ENCODE data around the gene TERF2IP. TPM values are rescaled to one million over a fixed set of nuclear protein-coding genes. Genes with fewer than 3 reads are reported as not detected.
A peak's percentile ranks its signal among the peaks of the same experiment; 100 is the strongest.

Gene TERF2IP
- total RNA-seq, 2 donors from 2014 or later, result 98.1 to 107 TPM

GRCh38 chr16:75653922-75654321 is 6.3 kb downstream of the TERF2IP start:
- peak overlapping the region; percentile 88 for H3K27ac Mint-ChIP-seq
- peaks cover 46% of the 10 kb centered on the region for H3K4me1 Mint-ChIP-seq
- DNase-seq (no peak), ATAC-seq (no peak)
- H3K36me3 Mint-ChIP-seq (ENCODE audit: low read depth), result peaks cover 16% of the 10 kb centered on the region
- H3K27me3 Mint-ChIP-seq, result no peaks in the 10 kb centered on the region
- no peaks in the 10 kb centered on the region for H3K9me3 ChIP-seq (ENCODE audit: control insufficient read depth, low read length, poor library complexity, severe bottlenecking)
- H3K4me3 Mint-ChIP-seq, result no peak overlapping the region

GRCh38 chr16:75658175-75658574 is 10.6 kb downstream of the TERF2IP start:
- H3K27me3 Mint-ChIP-seq, result no peaks in the 10 kb centered on the region
- peak overlapping the region; percentile 59 for H3K27ac Mint-ChIP-seq
- H3K4me3 Mint-ChIP-seq, result no peak overlapping the region
- peaks cover 25% of the 10 kb centered on the region for H3K4me1 Mint-ChIP-seq
- peak; percentile 23 for ATAC-seq
- DNase-seq, result no peak
- H3K36me3 Mint-ChIP-seq (ENCODE audit: low read depth), result peaks cover 13% of the 10 kb centered on the region
- no peaks in the 10 kb centered on the region for H3K9me3 ChIP-seq (ENCODE audit: control insufficient read depth, low read length, poor library complexity, severe bottlenecking)

GRCh38 chr16:75660321-75660720 is 12.7 kb downstream of the TERF2IP start:
- H3K4me3 Mint-ChIP-seq, result no peak overlapping the region
- DNase-seq (no peak), ATAC-seq (no peak)
- no peaks in the 10 kb centered on the region for H3K9me3 ChIP-seq (ENCODE audit: control insufficient read depth, low read length, poor library complexity, severe bottlenecking)
- H3K36me3 Mint-ChIP-seq (ENCODE audit: low read depth), result peaks cover 11% of the 10 kb centered on the region
- peaks cover 13% of the 10 kb centered on the region for H3K4me1 Mint-ChIP-seq
- no peaks in the 10 kb centered on the region for H3K27me3 Mint-ChIP-seq
- H3K27ac Mint-ChIP-seq, result no peak overlapping the region

GRCh38 chr16:75660726-75661302 is 13.2 kb downstream of the TERF2IP start:
- H3K9me3 ChIP-seq (ENCODE audit: control insufficient read depth, low read length, poor library complexity, severe bottlenecking), result no peaks in the 10 kb centered on the region
- peaks cover 13% of the 10 kb centered on the region for H3K4me1 Mint-ChIP-seq
- H3K27ac Mint-ChIP-seq, result no peak overlapping the region
- no peak overlapping the region for H3K4me3 Mint-ChIP-seq
- H3K27me3 Mint-ChIP-seq, result no peaks in the 10 kb centered on the region
- H3K36me3 Mint-ChIP-seq (ENCODE audit: low read depth), result peaks cover 10% of the 10 kb centered on the region
- DNase-seq, result no peak
- no peak for ATAC-seq

GRCh38 chr16:75667503-75667902 is 19.9 kb downstream of the TERF2IP start:
- no peak overlapping the region for H3K27ac Mint-ChIP-seq
- no peak for DNase-seq
- H3K9me3 ChIP-seq (ENCODE audit: control insufficient read depth, low read length, poor library complexity, severe bottlenecking), result no peaks in the 10 kb centered on the region
- H3K27me3 Mint-ChIP-seq, result no peaks in the 10 kb centered on the region
- H3K4me3 Mint-ChIP-seq, result no peak overlapping the region
- H3K4me1 Mint-ChIP-seq, result peaks cover 5% of the 10 kb centered on the region
- H3K36me3 Mint-ChIP-seq (ENCODE audit: low read depth), result no peaks in the 10 kb centered on the region
- no peak for ATAC-seq

- Mint-ChIP-seq H3K36me3 (ENCODE audit: low read depth) (no peaks in the 10 kb centered on the region), H3K27ac (no peak within 1 kb of the TSS), H3K4me3 (no peak within 1 kb of the TSS), H3K4me1 (peaks cover 2% of the 10 kb centered on the region), H3K27me3 (no peaks in the 10 kb centered on the region)
- ATAC-seq, result no peak
- H3K9me3 ChIP-seq (ENCODE audit: control insufficient read depth, low read length, poor library complexity, severe bottlenecking), result no peaks in the 10 kb centered on the region
- no peak for DNase-seq
These were observed 29.3 kb downstream of the TERF2IP start, which contains the start of gene CPHXL2 for GRCh38 chr16:75676909-75677308. Gene CPHXL2, minus strand, starts transcription at chr16:75677009. Its CDS starts 10 bp downstream, at chr16:75676999.

GRCh38 chr16:75679366-75679765 is 31.8 kb downstream of the TERF2IP start:
- H3K4me1 Mint-ChIP-seq, result peaks cover 2% of the 10 kb centered on the region
- H3K27ac Mint-ChIP-seq, result no peak overlapping the region

DNA sequence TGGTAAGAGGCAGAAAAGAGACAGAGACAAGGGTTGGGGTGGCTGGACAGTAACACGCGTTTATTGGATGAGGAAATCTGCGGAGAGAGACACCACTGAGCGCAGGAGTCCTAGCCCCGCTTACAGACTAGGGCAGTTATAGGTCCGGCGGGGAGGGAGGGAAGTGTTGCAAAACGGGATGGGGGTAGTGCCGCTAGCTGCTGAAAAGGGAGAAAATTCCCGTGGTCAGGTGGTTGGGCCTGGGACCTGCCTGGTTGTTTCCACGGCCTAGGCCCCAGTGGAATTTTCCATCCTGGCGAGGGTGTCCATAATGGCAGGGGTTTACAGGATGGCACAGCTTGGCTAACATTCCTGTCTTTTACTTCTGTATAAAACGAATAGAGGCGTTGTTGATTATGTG is 34.7 kb downstream of the TERF2IP start:
- no peak for ATAC-seq
- Mint-ChIP-seq H3K27ac (no peak overlapping the region), H3K27me3 (no peaks in the 10 kb centered on the region), H3K4me1 (peaks cover 2% of the 10 kb centered on the region), H3K4me3 (peak overlapping the region; percentile 22), H3K36me3 (ENCODE audit: low read depth) (no peaks in the 10 kb centered on the region)
- no peak for DNase-seq
- H3K9me3 ChIP-seq (ENCODE audit: control insufficient read depth, low read length, poor library complexity, severe bottlenecking), result no peaks in the 10 kb centered on the region

More at GRCh38 chr16:75679366-75679765, 31.8 kb downstream of the TERF2IP start:
- DNase-seq, result no peak
- H3K27me3 Mint-ChIP-seq, result no peaks in the 10 kb centered on the region
- H3K36me3 Mint-ChIP-seq (ENCODE audit: low read depth), result no peaks in the 10 kb centered on the region
- no peak overlapping the region for H3K4me3 Mint-ChIP-seq
- no peaks in the 10 kb centered on the region for H3K9me3 ChIP-seq (ENCODE audit: control insufficient read depth, low read length, poor library complexity, severe bottlenecking)
- no peak for ATAC-seq

- no peaks in the 10 kb centered on the region for H3K9me3 ChIP-seq (ENCODE audit: control insufficient read depth, low read length, poor library complexity, severe bottlenecking)
- no peak for DNase-seq
- H3K27me3 Mint-ChIP-seq, result no peaks in the 10 kb centered on the region
- peaks cover 3% of the 10 kb centered on the region for H3K36me3 Mint-ChIP-seq (ENCODE audit: low read depth)
- peaks cover 4% of the 10 kb centered on the region for H3K4me1 Mint-ChIP-seq
- H3K4me3 Mint-ChIP-seq, result no peak overlapping the region
- H3K27ac Mint-ChIP-seq, result no peak overlapping the region
- ATAC-seq, result no peak
These were observed 39.8 kb downstream of the TERF2IP start for GRCh38 chr16:75687361-75687760.

- no peaks in the 10 kb centered on the region for H3K27me3 Mint-ChIP-seq
- no peak overlapping the region for H3K27ac Mint-ChIP-seq
- peaks cover 3% of the 10 kb centered on the region for H3K36me3 Mint-ChIP-seq (ENCODE audit: low read depth)
- H3K4me3 Mint-ChIP-seq, result no peak overlapping the region
- ATAC-seq (no peak), DNase-seq (no peak)
- H3K9me3 ChIP-seq (ENCODE audit: control insufficient read depth, low read length, poor library complexity, severe bottlenecking), result no peaks in the 10 kb centered on the region
- H3K4me1 Mint-ChIP-seq, result peaks cover 5% of the 10 kb centered on the region
These were observed 48.1 kb downstream of the TERF2IP start for GRCh38 chr16:75695708-75696107.

- DNase-seq, result no peak
- Mint-ChIP-seq H3K36me3 (ENCODE audit: low read depth) (no peaks in the 10 kb centered on the region), H3K4me1 (peaks cover 2% of the 10 kb centered on the region), H3K27ac (no peak overlapping the region), H3K4me3 (no peak overlapping the region), H3K27me3 (no peaks in the 10 kb centered on the region)
- ATAC-seq, result no peak
- no peaks in the 10 kb centered on the region for H3K9me3 ChIP-seq (ENCODE audit: control insufficient read depth, low read length, poor library complexity, severe bottlenecking)
These were observed 50.0 kb downstream of the TERF2IP start for GRCh38 chr16:75697571-75697970.

DNA sequence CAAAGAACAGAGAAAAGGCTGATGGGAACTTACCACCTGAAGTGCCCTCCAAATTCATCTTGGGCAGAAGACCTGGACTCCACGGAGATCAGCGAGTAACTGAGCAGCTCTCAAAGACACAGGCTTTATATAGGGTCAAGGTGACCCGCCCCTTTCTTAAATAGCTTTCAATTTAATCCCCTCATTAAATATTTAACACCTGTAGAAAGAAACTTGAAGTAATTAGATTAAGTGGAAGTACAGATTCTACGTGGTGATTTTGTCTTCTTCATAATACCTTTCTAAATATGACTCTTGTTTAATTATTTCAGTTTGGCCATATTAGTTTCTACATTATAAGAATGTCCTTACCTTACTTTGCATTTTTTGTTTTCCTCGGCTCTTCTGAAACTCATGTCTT is 53.8 kb downstream of the TERF2IP start, which contains the start of gene DUXB:
Gene DUXB, minus strand, starts transcription at position 101 of the 400 bp plus-strand sequence. Its CDS starts 43 bp downstream, at position 58.
- Mint-ChIP-seq H3K4me1 (peaks cover 2% of the 10 kb centered on the region), H3K27ac (no peak within 1 kb of the TSS), H3K4me3 (no peak within 1 kb of the TSS), H3K36me3 (ENCODE audit: low read depth) (peaks cover 4% of the 10 kb centered on the region), H3K27me3 (peaks cover 8% of the 10 kb centered on the region)
- no peaks in the 10 kb centered on the region for H3K9me3 ChIP-seq (ENCODE audit: control insufficient read depth, low read length, poor library complexity, severe bottlenecking)
- DNase-seq (no peak), ATAC-seq (no peak)

DNA sequence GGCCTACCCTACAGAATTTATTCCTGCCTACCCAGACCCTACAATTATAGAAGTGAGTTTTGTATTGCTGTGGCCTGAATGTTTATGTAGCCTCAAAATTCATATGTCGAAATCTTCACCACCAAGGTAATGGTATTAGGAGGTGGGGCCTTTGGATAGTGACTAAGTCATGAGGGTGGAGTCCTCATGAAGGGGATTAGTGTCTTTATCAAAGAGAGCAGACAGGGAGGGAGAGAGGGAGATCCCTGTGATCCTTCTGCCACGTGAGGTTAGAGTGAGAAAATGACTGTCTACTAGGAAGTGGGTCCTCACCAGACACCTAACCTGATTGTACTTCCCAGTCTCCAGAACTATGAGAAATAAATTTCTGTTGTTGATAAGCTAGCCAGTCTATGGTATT is 54.7 kb downstream of the TERF2IP start:
- no peaks in the 10 kb centered on the region for H3K4me1 Mint-ChIP-seq
- H3K36me3 Mint-ChIP-seq (ENCODE audit: low read depth), result peaks cover 4% of the 10 kb centered on the region
- DNase-seq (no peak), ATAC-seq (no peak)
- no peak overlapping the region for H3K4me3 Mint-ChIP-seq
- H3K9me3 ChIP-seq (ENCODE audit: control insufficient read depth, low read length, poor library complexity, severe bottlenecking), result no peaks in the 10 kb centered on the region
- H3K27me3 Mint-ChIP-seq, result peaks cover 8% of the 10 kb centered on the region
- H3K27ac Mint-ChIP-seq, result no peak overlapping the region

GRCh38 chr16:75703306-75703705 is 55.7 kb downstream of the TERF2IP start:
- H3K9me3 ChIP-seq (ENCODE audit: control insufficient read depth, low read length, poor library complexity, severe bottlenecking), result no peaks in the 10 kb centered on the region
- Mint-ChIP-seq H3K27me3 (peaks cover 8% of the 10 kb centered on the region), H3K4me1 (no peaks in the 10 kb centered on the region), H3K27ac (no peak overlapping the region), H3K36me3 (ENCODE audit: low read depth) (peaks cover 4% of the 10 kb centered on the region), H3K4me3 (no peak overlapping the region)
- no peak for ATAC-seq
- no peak for DNase-seq

Measured in T-helper 17 cell (primary cell).